Hepatocyte (in vitro differentiated cells): ENCODE measurements around the gene RHAG.

ENCODE experiments used
- EZH2phosphoT487 ChIP-seq: fragments of 200-600 bp; sonication (generic); IDR thresholded peaks from one replicate; pipeline ENCODE4 v1.6.1; 2018; ENCODE audit warnings: antibody characterized with exemption, mild to moderate bottlenecking, low read depth, moderate library complexity; ENCODE audit not compliant: unreplicated experiment, severe bottlenecking
- TF ChIP-seq, protein P1 (sequence below): fragments of 200-600 bp; sonication (generic); IDR thresholded peaks from 2 replicates; pipeline ENCODE4 v1.5.1; 2016; ENCODE audit warnings: antibody characterized with exemption, mild to moderate bottlenecking; ENCODE audit not compliant: poor library complexity

GRCh38 chr6:49582529-49582928 lies 54.1 kb downstream of the RHAG start:
- TF ChIP-seq, protein P1, sequence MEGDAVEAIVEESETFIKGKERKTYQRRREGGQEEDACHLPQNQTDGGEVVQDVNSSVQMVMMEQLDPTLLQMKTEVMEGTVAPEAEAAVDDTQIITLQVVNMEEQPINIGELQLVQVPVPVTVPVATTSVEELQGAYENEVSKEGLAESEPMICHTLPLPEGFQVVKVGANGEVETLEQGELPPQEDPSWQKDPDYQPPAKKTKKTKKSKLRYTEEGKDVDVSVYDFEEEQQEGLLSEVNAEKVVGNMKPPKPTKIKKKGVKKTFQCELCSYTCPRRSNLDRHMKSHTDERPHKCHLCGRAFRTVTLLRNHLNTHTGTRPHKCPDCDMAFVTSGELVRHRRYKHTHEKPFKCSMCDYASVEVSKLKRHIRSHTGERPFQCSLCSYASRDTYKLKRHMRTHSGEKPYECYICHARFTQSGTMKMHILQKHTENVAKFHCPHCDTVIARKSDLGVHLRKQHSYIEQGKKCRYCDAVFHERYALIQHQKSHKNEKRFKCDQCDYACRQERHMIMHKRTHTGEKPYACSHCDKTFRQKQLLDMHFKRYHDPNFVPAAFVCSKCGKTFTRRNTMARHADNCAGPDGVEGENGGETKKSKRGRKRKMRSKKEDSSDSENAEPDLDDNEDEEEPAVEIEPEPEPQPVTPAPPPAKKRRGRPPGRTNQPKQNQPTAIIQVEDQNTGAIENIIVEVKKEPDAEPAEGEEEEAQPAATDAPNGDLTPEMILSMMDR: no peak
- TF ChIP-seq EZH2phosphoT487: no peak
